NCI-H1694 (cell line): ENCODE data around the gene KRTAP4-5.
"Not testable (repeated sequence)": the region's sequence is repeated elsewhere in the genome, so short reads cannot be mapped to it uniquely, and the experiment has no call there.

Source experiments
- DNase-seq: peaks from one replicate; lab custom pipeline; 2025; lab: John Stamatoyannopoulos, UW

KRTAP4-5 gene

DNA sequence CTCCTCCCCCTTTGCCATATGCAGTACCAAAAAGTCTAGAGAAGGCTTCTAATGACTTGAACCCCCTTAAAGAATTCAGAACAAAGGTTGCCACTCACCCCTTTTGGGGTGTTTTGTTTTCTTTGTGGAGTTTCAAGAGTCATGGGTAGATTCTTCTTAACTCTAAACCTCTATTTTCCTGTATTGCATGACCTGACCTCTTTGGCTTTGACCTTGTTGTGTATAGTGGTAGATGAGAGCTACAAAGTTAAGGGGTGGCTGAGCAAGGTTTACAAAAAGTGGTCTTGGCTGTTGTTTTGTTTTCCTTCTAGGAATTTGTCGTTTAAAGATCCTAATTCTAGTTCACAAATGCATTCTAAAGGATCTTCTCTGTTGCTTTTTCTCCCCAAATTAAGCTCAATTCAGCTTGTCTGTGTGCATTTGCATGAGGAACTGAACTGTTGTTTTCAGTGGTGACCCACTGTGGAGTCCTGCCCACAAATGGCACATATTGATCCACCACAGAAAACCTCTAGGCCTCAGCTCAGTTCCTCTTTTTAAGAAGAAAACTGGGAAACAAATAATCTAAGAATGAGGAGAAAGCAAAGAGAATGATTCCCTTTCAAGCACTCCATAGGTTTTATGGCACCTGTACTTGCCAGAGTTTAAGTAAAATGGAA is 40.8 kb downstream of the KRTAP4-5 start:
- not testable (repeated sequence) for DNase-seq

DNA sequence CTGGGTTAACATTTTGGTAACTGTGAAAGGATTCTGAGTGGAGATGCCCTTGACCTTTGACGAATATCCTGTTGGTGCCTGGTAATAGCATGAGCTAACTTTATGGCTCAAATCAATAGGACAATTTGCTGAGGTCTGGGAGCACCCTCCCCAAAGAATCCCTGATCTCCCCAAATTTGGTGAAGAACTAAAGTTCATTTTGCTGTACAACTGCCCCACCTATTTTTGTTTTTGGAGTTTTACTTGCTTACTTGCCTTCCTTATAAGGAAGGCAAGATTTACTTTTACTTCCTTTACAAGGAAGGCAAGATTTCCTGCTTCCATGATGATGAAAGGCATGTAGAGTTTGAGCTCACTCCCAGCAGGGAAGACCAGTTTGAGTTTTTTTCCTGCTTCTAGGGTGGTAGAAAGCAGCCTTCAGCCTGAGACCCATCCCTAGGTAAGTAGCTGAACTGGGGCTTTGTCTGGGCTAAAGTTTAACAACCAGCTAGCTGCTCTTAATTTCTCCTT is 41.6 kb downstream of the KRTAP4-5 start:
- no peak for DNase-seq

DNA sequence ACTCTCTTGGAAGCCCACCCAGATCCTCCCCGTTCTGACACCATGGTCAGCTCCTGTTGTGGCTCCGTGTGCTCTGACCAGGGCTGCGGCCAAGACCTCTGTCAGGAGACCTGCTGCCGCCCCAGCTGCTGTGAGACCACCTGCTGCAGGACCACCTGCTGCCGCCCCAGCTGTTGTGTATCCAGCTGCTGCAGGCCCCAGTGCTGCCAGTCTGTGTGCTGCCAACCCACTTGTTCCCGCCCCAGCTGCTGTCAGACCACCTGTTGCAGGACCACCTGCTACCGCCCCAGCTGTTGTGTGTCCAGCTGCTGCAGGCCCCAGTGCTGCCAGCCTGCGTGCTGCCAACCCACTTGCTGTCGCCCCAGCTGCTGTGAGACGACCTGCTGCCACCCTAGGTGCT is 44.3 kb downstream of the KRTAP4-5 start, which contains the start of gene KRTAP4-9:
Gene KRTAP4-9 (plus strand): TSS at position 43 of the 400 bp plus-strand sequence. CDS start 0 bp downstream, at position 43.
- DNase-seq, result not testable (repeated sequence)

DNA sequence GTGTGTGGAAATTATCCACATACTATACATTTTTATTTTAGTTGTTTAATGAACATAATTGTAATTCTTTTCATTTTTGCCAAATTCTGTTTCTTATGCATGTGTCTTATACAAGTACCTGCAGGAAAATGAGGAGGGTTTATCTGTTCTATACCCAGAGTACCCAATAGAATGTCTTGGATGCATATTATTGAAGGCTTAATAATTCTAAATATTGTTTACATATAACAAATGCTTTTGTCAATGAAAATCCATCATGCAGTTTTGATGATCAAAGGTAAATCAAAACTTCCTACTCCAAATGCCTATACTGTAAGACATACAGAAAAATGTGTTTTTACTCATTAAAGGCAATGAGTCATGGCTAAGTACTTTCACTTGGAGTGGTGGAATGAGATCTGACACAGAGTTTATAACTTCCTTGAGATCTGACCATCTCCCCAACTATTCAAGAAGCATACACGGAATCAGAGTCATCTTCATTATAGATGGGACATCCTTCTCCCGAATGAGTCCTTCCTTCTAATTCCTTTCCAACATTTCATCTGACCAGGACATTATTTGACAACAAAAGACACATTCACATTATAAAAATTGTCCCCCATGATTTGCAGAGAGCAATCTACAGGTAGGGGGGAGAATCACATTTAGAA is 45.1 kb downstream of the KRTAP4-5 start:
- DNase-seq, result not testable (repeated sequence)

DNA sequence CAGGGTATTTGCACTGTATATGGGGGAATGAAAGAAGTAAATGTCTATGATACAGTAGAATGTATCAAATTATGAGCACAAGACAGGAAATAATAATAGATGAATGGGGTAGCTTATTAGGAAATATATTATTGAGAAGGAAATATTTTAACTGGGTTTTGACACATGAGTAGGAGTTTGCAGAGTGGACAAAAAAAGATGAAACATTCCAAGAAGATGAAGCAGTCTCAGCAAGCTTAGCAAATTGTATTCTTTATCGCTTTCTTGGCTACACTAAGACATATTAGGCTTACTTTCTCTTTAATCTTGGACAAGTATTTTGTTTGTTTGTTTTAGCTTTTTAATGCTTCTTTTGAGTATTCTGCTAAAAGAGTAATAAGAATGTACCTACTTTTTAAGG is 45.7 kb downstream of the KRTAP4-5 start:
- no peak for DNase-seq

DNA sequence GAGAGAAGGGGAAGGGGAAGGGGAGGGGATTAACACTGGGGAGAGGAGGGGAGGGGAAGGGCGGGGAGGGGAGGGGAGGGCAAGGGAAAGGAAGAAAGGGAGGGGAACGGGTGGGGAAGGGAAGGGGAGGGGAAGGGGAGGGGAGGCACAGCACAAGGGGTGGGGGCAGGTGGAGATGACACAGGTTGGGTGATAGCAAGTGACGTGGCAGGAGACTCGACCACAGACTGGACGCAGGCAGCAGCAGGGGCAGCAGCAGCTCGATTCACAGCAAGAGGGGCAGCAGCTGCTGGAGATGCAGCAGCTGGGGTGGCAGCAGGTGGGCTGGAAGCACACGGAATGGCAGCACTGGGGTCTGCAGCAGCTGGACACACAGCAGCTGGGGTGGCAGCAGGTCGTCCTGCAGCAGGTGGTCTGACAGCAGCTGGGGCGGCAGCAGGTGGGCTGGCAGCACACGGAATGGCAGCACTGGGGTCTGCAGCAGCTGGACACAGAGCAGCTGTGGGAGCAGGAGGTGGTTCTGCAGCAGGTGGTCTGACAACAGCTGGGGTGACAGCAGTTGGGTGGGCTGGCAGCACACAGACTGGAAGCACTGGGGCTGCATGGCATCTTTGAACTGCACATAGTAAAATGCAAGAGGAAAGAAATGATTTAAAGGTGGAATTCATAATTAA is 47.9 kb downstream of the KRTAP4-5 start, which contains the start of gene KRTAP4-16:
Gene KRTAP4-16 (minus strand): TSS at position 624 of the 674 bp plus-strand sequence. CDS start 0 bp downstream, at position 624.
- no peak for DNase-seq

DNA sequence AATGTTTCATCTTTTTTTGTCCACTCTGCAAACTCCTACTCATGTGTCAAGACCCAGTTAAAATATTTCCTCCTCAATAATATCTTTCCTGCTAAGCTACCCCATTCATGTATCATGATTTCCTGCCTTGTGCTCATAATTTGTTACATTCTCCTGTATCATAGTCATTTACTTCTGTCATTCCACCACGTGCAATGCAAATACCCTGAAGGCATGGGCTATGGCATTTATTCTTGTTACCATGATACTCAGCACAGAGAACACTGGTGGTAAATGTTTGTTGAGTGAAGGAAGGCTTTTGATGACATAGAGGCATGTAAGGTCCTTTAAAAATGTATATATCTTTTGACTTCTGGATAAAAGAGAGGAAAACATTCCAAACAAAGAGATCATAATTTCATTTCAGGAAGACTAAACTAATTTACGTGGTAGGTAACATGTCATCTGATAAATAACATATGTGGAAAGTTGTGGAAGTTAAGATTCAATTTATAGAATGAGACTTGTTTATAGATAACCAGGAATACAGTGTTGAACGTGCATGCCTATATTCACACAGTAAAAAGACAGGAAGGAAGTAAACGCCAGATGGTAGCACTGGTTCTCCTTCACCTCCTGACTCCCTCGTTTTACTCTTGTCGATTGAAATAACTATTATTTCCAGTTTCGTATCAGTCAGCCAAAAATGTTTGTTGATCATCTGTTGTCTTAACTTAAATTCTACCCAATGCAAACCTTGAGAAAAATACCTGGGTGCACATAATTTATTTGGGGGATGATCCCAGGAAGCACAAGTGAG is 49.7 kb downstream of the KRTAP4-5 start:
- DNase-seq, result not testable (repeated sequence)
